ENCODE results near the gene RDH8. TPM values are rescaled to one million over a fixed set of nuclear protein-coding genes. Genes with fewer than 3 reads are reported as not detected.

Gene RDH8
- total and polyA plus RNA-seq, 2 of the 4 experiments (the other 2 are of a cell fraction): 0.18 TPM; not detected in 1

DNA sequence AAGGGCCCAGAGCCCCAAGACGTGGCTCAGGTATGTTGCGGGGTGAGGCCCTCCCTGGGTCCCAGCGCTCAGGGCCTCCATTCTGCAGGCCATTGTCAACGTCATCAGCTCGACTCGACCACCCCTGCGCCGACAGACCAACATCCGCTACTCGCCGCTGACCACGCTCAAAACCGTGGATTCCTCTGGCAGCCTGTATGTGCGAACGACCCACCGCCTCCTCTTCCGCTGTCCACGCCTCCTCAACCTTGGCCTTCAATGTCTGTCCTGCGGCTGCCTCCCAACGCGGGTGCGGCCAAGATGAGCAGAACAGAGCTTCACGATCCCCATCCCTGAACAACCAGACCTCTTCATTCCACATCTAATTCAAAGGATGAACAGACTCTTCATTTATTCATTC is 8.2 kb downstream of the RDH8 start:
- DNase-seq: no peak
- dilution Hi-C loops (cut with HindIII; ENCODE audit: low sequenced_read_pairs, unreplicated experiment): no loop called here
- no peaks in the 10 kb centered on the region for H3K27me3 ChIP-seq (ENCODE audit: control insufficient read depth, insufficient read depth, low read length)

More for the DNA sequence above, 8.2 kb downstream of the RDH8 start:
- Histone ChIP-seq H2BK120ac (ENCODE audit: low read depth, low read length) (no peak overlapping the region), H3K4me1 (ENCODE audit: control insufficient read depth, insufficient read depth, low read length) (0 out of 2 replicates have a peak, but pooled peaks cover 2% of the 10 kb centered on the region), H3K18ac (ENCODE audit: low read depth, low read length) (no peak overlapping the region), H3K9ac (ENCODE audit: low read depth, low read length) (no peak overlapping the region), H2AK9ac (replicated peaks; ENCODE audit: low read depth, low read length, poor library complexity) (no peak overlapping the region), H2AFZ (replicated peaks; ENCODE audit: low read length, poor library complexity) (peak overlapping the region; percentile 76), H3K27ac (ENCODE audit: insufficient read depth, low read length) (no peak overlapping the region), H3K14ac (replicated peaks; ENCODE audit: low read depth, low read length) (no peak overlapping the region), H3K23ac (ENCODE audit: low read depth, low read length) (no peak overlapping the region), H3K56ac (ENCODE audit: extremely low read depth, insufficient read depth, low read length) (no peak overlapping the region), H2BK20ac (ENCODE audit: low read depth, low read length) (no peak overlapping the region), H3K4ac (ENCODE audit: low read depth, low read length) (no peak overlapping the region), H4K91ac (ENCODE audit: insufficient read depth, low read depth, low read length) (no peak overlapping the region), H3K4me3 (ENCODE audit: insufficient read depth, low read depth, low read length) (no peak overlapping the region), H2BK15ac (ENCODE audit: low read depth, low read length) (no peak overlapping the region), H3K9me1 (ENCODE audit: insufficient read depth, low read length) (no peaks in the 10 kb centered on the region; the same call in 1 of the 2 replicates), H2AK5ac (ENCODE audit: low read depth, low read length) (peak overlapping the region; percentile 39; the same call in 1 of the 2 replicates), H3K4me2 (ENCODE audit: low read depth, low read length) (no peak overlapping the region), H3K36me3 (ENCODE audit: control insufficient read depth, insufficient read depth, low read length) (no peaks in the 10 kb centered on the region), H4K5ac (ENCODE audit: low read depth, low read length) (no peak overlapping the region), H3K9me3 (ENCODE audit: control insufficient read depth, insufficient read depth, low read length) (no peaks in the 10 kb centered on the region), H3K79me1 (ENCODE audit: low read depth in 1 of 2, low read length in 2 of 2) (no peaks in the 10 kb centered on the region), H2BK5ac (ENCODE audit: low read depth, low read length, poor library complexity, severe bottlenecking) (no peak overlapping the region), H4K20me1 (ENCODE audit: insufficient read depth, low read length) (no peaks in the 10 kb centered on the region), H4K8ac (ENCODE audit: low read depth in 2 of 2, low read length in 2 of 2) (no peak overlapping the region)
- ChIA-PET CTCF (no interaction called here), POLR2A (ENCODE audit: unreplicated experiment) (no interaction called here)
- BruUV-seq (replicated peaks): no TSS peak
- no peak for ATAC-seq (ENCODE audit: low read depth)
- in situ Hi-C loops (cut with MboI; ENCODE audit: low sequenced_read_pairs) (no loop called here), intact Hi-C loops (cut with micrococcal nuclease) (loop anchor here (10.0 kb wide), 1 partner anchor 233 kb away; the partner anchor contains the start of gene MRPL4)
- TF ChIP-seq SMC3 (IDR thresholded peaks at IDR 0.05; ENCODE audit: low read depth, low read length) (no peak), MXI1 (IDR thresholded peaks at IDR 0.05; ENCODE audit: borderline replicate concordance, low read depth, low read length) (no peak), MAZ (IDR thresholded peaks at IDR 0.05; ENCODE audit: borderline replicate concordance, low read depth, low read length) (no peak), CEBPB (IDR thresholded peaks at IDR 0.05; ENCODE audit: low read depth, low read length) (no peak), CHD1 (IDR thresholded peaks at IDR 0.05; ENCODE audit: low read depth, low read length) (no peak), FOS (IDR thresholded peaks at IDR 0.05; ENCODE audit: low read depth, low read length) (no peak), RFX5 (IDR thresholded peaks at IDR 0.05; ENCODE audit: low read depth, low read length) (no peak), POLR2A (IDR thresholded peaks at IDR 0.05; ENCODE audit: low read depth, low read length) (no peak), MAFK (IDR thresholded peaks at IDR 0.05; ENCODE audit: low read depth, low read length) (no peak), BHLHE40 (IDR thresholded peaks at IDR 0.05; ENCODE audit: low read depth, low read length) (no peak), RCOR1 (IDR thresholded peaks at IDR 0.05; ENCODE audit: insufficient replicate concordance, low read length) (no peak), NFE2L2 (IDR thresholded peaks at IDR 0.05; ENCODE audit: low read depth, low read length) (no peak), ELK1 (IDR thresholded peaks at IDR 0.05; ENCODE audit: borderline replicate concordance, low read depth, low read length) (no peak), USF2 (IDR thresholded peaks at IDR 0.05; ENCODE audit: low read depth, low read length) (no peak), RAD21 (IDR thresholded peaks at IDR 0.05; ENCODE audit: low read length) (no peak), CTCF (conservative IDR thresholded peaks at IDR 0.05; ENCODE audit: low read depth, low read length) (no peak)
- 90% methylated on average over 22 of the region's 23 CpGs; no CpG with 5 or more reads in 1 of the 2 experiments for WGBS, 2 experiments (ENCODE audit: extremely low coverage in 2 of 2, insufficient read length in 1 of 2)
